ENCODE results near the gene NEK11. TPM values are rescaled to one million over a fixed set of nuclear protein-coding genes. Genes with fewer than 3 reads are reported as not detected.
"Not testable (repeated sequence)": the region's sequence is repeated elsewhere in the genome, so short reads cannot be mapped to it uniquely, and the experiment has no call there.

NEK11 gene
- total RNA-seq, 1 donor from 2014 or later: 4.4 TPM

DNA sequence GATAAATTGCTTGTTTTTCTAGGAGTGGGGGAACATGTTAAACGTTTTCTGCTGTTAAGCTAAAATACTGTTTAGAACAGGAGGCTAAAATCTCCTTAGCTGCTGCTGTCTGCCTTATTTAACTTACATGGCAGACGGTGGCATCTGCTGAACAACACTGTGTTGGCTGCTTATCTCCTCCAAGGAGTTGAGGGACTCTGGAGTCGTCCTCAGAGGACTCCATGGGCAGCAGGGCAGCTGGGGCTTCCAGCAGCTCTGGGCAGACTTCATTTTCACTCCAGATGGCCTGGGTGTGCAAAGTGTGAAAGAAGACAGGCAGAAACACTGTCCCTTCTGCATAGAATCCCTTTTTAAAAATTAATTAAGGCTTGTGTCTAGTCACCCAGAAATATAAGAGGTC is 302.0 kb downstream of the NEK11 start:
- no peak for DNase-seq (ENCODE audit: low spot score)
- peaks cover 7% of the 10 kb centered on the region for H3K4me1 Mint-ChIP-seq (ENCODE audit: low read depth)
- TF ChIP-seq, protein P1, sequence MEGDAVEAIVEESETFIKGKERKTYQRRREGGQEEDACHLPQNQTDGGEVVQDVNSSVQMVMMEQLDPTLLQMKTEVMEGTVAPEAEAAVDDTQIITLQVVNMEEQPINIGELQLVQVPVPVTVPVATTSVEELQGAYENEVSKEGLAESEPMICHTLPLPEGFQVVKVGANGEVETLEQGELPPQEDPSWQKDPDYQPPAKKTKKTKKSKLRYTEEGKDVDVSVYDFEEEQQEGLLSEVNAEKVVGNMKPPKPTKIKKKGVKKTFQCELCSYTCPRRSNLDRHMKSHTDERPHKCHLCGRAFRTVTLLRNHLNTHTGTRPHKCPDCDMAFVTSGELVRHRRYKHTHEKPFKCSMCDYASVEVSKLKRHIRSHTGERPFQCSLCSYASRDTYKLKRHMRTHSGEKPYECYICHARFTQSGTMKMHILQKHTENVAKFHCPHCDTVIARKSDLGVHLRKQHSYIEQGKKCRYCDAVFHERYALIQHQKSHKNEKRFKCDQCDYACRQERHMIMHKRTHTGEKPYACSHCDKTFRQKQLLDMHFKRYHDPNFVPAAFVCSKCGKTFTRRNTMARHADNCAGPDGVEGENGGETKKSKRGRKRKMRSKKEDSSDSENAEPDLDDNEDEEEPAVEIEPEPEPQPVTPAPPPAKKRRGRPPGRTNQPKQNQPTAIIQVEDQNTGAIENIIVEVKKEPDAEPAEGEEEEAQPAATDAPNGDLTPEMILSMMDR (IDR thresholded peaks at IDR 0.05): no peak
- H3K9me3 Mint-ChIP-seq (ENCODE audit: low read depth): no peaks in the 10 kb centered on the region
- H3K27me3 Mint-ChIP-seq (ENCODE audit: low read depth): peaks cover 2% of the 10 kb centered on the region
- H3K4me3 Mint-ChIP-seq (ENCODE audit: unreplicated experiment): no peak overlapping the region
- no peak overlapping the region for H3K27ac Mint-ChIP-seq (ENCODE audit: unreplicated experiment)
- H3K36me3 Mint-ChIP-seq (ENCODE audit: low read depth): no peaks in the 10 kb centered on the region

DNA sequence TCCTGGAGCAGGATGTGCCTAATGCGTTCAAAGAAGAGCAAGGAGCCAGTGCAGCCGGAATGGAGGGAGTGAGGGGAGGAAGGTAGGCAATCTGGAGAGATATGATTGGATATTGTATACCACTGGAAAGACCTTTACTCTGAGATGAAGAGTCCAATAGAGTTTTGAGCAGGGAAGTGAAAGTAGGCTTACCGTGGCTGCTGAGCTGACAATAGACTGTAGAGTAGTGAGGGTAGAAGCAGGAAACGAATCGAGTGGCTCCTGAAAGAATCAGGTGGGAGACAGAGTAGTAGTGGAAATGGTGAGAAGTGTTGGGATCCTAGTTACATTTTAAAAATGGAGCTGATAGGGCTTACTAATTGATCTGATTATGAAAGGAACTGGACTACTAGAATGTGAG is 303.1 kb downstream of the NEK11 start:
- TF ChIP-seq, protein P1 (IDR thresholded peaks at IDR 0.05): no peak
- Mint-ChIP-seq H3K4me3 (ENCODE audit: unreplicated experiment) (no peak overlapping the region), H3K27ac (ENCODE audit: unreplicated experiment) (no peak overlapping the region), H3K4me1 (ENCODE audit: low read depth) (peaks cover 6% of the 10 kb centered on the region), H3K9me3 (ENCODE audit: low read depth) (no peaks in the 10 kb centered on the region), H3K27me3 (ENCODE audit: low read depth) (peaks cover 2% of the 10 kb centered on the region), H3K36me3 (ENCODE audit: low read depth) (no peaks in the 10 kb centered on the region)
- DNase-seq (ENCODE audit: low spot score): no peak

DNA sequence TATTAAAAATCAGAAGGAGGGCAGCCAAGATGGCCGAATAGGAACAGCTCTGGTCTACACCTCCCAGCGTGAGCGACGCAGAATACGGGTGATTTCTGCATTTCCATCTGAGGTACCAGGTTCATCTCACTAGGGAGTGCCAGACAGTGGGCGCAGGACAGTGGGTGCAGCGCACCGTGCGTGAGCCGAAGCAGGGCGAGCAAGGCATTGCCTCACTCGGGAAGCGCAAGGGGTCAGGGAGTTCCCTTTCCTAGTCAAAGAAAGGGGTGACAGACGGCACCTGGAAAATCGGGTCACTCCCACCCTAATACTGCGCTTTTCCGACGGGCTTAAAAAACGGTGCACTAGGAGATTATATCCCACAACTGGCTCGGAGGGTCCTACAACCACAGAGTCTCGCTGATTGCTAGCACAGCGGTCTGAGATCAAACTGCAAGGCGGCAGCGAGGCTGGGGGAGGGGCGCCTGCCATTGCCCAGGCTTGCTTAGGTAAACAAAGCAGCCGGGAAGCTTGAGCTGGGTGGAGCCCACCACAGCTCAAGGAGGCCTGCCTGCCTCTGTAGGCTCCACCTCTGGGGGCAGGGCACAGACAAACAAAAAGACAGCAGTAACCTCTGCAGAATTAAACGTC is 304.9 kb downstream of the NEK11 start:
- peak overlapping the region; percentile 70 for H3K4me3 Mint-ChIP-seq (ENCODE audit: unreplicated experiment)
- not testable (repeated sequence) for DNase-seq (ENCODE audit: low spot score); H3K27me3 Mint-ChIP-seq (ENCODE audit: low read depth); H3K36me3 Mint-ChIP-seq (ENCODE audit: low read depth); H3K27ac Mint-ChIP-seq (ENCODE audit: unreplicated experiment); H3K9me3 Mint-ChIP-seq (ENCODE audit: low read depth); H3K4me1 Mint-ChIP-seq (ENCODE audit: low read depth)

DNA sequence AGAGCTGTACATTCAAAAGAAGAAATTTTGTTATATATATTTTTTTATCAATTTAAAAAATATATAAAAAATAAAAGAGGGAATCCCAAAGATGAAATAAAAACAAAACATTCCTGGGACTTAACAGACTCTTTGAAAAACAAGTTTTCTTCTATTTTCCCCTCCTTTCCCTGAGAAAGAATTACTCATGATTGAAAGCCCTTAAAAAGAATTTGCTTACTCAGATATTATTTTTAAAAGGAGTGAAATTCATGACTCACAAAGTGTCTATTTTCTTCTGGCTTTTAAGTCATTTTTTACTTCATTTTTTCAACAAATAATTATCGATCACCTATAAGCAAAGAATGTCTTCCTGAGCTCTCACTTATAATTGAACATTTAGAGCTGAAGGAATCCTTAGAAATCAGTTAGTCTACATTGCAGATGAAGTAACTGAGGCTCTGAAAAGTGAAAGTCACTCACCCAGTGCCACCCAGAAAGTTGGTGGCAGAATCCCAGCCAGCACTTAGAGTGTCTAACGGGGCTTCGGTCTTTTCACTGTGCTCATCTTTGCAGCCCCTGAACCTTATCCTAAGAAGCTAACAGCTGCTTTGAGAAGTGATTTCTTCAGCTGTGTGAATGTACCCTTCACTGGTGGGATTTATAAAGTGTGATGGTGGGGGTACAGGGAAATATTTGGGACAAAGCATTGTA is 312.4 kb downstream of the NEK11 start:
- TF ChIP-seq, protein P1 (IDR thresholded peaks at IDR 0.05): no peak
- Mint-ChIP-seq H3K4me3 (ENCODE audit: unreplicated experiment) (peak overlapping the region; percentile 48), H3K36me3 (ENCODE audit: low read depth) (peaks cover 2% of the 10 kb centered on the region), H3K27me3 (ENCODE audit: low read depth) (no peaks in the 10 kb centered on the region), H3K27ac (ENCODE audit: unreplicated experiment) (peak overlapping the region; percentile 84), H3K4me1 (ENCODE audit: low read depth) (peaks cover 24% of the 10 kb centered on the region), H3K9me3 (ENCODE audit: low read depth) (peaks cover 6% of the 10 kb centered on the region)
- no peak for DNase-seq (ENCODE audit: low spot score)

DNA sequence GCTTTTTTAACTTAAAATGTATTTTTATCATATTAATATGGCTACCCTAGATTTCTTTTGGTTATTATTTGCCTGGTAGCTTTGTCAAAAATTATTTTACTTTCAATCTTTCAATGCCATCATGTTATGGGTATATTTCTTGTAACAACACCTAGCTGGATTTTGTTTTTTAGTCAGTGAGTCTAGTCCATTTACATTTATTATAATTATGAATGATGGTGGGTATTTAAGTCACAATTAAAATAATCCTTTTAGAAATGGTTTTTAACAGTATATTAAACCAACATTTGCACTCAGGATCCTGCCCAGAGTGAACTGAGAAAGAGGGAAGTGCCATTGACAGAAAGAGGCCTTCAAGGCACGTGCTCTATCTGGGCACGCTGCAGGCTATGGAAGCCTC is 315.1 kb downstream of the NEK11 start:
- no peak for DNase-seq (ENCODE audit: low spot score)
- H3K4me3 Mint-ChIP-seq (ENCODE audit: unreplicated experiment): no peak overlapping the region
- peaks cover 3% of the 10 kb centered on the region for H3K9me3 Mint-ChIP-seq (ENCODE audit: low read depth)
- no peak overlapping the region for H3K27ac Mint-ChIP-seq (ENCODE audit: unreplicated experiment)
- TF ChIP-seq, protein P1 (IDR thresholded peaks at IDR 0.05): no peak
- H3K36me3 Mint-ChIP-seq (ENCODE audit: low read depth): peaks cover 2% of the 10 kb centered on the region
- H3K4me1 Mint-ChIP-seq (ENCODE audit: low read depth): peaks cover 24% of the 10 kb centered on the region
- no peaks in the 10 kb centered on the region for H3K27me3 Mint-ChIP-seq (ENCODE audit: low read depth)

DNA sequence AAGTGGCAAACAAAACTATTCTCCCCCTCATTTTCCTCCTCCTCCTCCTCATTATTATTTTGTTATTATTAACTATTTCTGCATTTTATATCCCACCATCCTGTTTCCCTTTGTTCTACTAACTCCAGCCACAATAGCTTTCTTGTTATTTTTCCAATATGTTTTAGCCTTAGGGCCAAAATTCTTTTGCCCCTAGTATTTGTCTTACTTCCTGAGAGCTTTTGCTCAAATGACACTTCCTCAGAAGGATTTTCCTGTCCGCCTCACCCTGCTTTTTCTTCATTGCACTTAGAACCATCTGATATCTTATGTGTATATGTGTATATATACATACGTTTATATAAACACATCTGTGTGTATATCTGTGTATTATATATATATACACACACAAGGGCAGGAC is 322.2 kb downstream of the NEK11 start:
- Mint-ChIP-seq H3K4me3 (ENCODE audit: unreplicated experiment) (no peak overlapping the region), H3K27ac (ENCODE audit: unreplicated experiment) (no peak overlapping the region)

More for the DNA sequence above, 322.2 kb downstream of the NEK11 start:
- TF ChIP-seq, protein P1 (IDR thresholded peaks at IDR 0.05): no peak
- Mint-ChIP-seq H3K27me3 (ENCODE audit: low read depth) (no peaks in the 10 kb centered on the region), H3K36me3 (ENCODE audit: low read depth) (no peaks in the 10 kb centered on the region), H3K4me1 (ENCODE audit: low read depth) (peaks cover 33% of the 10 kb centered on the region), H3K9me3 (ENCODE audit: low read depth) (peaks cover 2% of the 10 kb centered on the region)
- DNase-seq (ENCODE audit: low spot score): no peak
